GM19238 (cell line): ENCODE results near the gene NKAIN4.
"Not testable (repeated sequence)": the region's sequence is repeated elsewhere in the genome, so short reads cannot be mapped to it uniquely, and the experiment has no call there.

Experiments
- DNase-seq: peaks from one replicate; pipeline ENCODE4 v3.0.0; 2011; ENCODE audit warnings: low spot score; ENCODE audit not compliant: insufficient read length

The NKAIN4 gene

GRCh38 chr20:63238514-63239125 is 15.6 kb downstream of the NKAIN4 start:
- no peak for DNase-seq

DNA sequence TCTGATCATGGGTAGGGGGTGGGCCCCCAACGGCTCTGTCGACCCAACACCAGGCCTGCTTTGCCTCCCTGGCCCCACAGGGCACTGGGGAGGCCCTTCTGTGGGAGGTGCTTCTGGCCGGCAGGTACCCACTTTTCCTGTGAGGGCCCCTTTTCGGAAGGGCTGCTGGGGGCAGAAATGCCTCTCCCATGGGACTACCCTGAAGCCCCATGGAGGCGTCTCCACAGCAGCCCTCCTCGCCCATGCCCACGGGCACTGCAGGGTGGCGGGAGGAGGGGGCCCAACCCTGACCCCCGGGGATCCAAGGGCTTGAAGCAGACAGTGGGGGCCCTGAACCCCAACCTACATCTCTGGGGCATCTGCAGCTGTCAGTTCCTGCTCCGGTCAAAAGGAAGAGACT is 16.2 kb downstream of the NKAIN4 start:
- DNase-seq, result no peak

- DNase-seq, result no peak
Measured at GRCh38 chr20:63236116-63236837, 18.0 kb downstream of the NKAIN4 start.

- no peak for DNase-seq
Measured at GRCh38 chr20:63235399-63235983, 18.8 kb downstream of the NKAIN4 start, which contains the start of gene BIRC7. TSS of gene BIRC7 (plus strand) at chr20:63235905. CDS start at chr20:63236097, 192 bp downstream.

- DNase-seq, result no peak
Measured at GRCh38 chr20:63234693-63235398, 19.4 kb downstream of the NKAIN4 start.

- DNase-seq, result no peak
Measured at GRCh38 chr20:63233924-63234323, 20.3 kb downstream of the NKAIN4 start.

GRCh38 chr20:63233061-63233344 is 21.3 kb downstream of the NKAIN4 start:
- no peak for DNase-seq

- DNase-seq, result no peak
Measured at GRCh38 chr20:63232235-63233060, 21.8 kb downstream of the NKAIN4 start.

DNA sequence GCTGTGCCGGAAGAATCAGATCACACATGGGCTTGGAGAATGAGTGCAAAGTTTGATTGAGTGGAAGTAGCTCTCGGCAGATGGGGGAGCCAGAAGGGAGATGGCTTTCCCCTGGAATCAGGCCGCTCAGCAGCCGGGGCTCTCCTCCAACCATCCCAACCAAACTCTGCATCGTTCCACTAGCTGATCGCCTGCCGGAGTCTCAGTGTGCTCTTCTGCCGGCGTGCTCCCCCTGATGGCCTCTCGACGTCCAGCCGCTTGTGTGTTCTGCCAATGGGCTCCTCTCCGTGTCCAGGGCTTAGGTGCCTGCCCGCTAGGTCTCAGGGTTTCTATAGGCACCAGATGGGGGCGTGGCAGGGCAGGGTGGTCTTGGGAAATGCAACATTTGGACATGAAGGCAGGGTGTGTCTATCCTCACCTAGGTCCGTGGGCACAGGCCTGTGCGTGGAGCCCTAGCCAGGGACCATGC is 23.4 kb downstream of the NKAIN4 start:
- no peak for DNase-seq

DNA sequence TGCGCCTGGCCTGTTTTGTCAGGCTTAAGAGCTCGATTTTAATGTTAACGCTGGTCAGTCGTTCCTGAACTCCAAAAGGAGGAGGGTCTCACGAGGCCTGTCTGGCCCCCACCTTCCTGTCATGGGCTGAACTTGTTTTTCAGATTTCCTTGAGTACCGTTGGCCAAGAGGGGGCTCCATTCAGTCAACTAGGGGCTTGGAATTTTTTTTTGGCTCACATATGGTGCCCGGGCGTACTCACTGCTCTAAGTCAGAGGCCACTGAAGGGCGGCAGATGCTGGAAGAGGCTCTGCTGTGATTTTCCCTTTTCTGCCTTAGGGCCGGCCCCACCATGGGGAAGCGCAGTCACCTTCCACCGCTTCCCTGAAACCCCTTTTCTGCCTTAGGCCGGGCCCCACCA is 25.5 kb downstream of the NKAIN4 start:
- no peak for DNase-seq

- no peak for DNase-seq
Measured at GRCh38 chr20:63227260-63227659, 27.0 kb downstream of the NKAIN4 start.

- DNase-seq, result no peak
Measured at GRCh38 chr20:63226042-63226943, 28.0 kb downstream of the NKAIN4 start.

- DNase-seq, result no peak
Measured at GRCh38 chr20:63225082-63225454, 29.2 kb downstream of the NKAIN4 start.

GRCh38 chr20:63224412-63225081 is 29.7 kb downstream of the NKAIN4 start:
- no peak for DNase-seq

DNA sequence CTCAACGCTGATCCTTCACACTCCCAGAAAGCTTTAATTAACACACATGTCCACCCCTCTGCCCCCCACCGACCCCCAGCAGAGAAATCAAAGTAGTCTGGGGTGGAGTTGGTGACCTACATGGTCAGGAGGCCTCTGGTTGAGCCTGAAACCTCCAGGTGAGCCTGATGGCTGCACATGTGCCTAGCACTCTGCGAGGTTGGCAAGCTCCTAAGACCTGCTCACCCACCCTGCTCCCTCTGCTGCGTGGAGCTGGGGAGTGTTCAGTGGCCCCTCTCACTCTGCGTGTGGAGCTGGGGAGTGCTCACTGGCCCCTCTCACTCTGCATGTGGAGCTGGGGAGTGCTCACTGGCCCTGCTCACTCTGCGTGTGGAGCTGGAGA is 30.4 kb downstream of the NKAIN4 start:
- DNase-seq, result no peak

DNA sequence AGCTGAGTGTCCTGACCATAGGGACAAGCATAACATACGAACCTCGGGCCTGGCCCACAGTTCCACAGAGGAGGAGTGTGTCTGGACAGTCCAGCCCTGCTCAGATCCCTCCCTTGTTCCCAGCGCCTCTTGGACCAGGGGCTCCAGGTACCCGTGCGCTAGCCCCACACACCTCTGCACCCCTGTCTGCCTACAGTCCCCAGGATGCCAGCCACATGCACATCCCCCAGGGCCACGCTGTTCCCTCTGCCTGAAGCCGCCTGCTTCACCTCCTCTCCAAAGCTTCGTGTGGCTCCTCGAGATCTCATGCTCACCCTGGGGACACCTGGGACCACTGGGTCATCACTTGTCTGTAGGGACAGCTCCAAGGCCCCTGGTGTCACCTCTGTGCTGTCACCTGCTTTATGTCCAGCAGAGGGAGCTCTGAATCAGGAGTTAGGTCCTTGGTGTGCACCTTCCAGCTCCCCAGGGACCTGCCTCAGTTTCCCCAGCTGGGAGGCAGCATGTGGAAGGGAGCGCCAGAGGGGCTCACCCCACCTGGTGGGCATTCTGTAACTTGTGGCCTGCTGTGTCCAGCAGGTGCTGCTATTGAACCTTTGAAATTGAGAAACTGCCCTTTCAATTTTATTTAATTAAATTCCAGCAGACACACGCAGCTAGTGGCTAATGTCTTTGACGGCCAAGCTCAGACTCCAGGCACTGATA is 31.0 kb downstream of the NKAIN4 start:
- peak; percentile 46 for DNase-seq

- DNase-seq, result no peak
Measured at GRCh38 chr20:63222541-63222940, 31.7 kb downstream of the NKAIN4 start.

DNA sequence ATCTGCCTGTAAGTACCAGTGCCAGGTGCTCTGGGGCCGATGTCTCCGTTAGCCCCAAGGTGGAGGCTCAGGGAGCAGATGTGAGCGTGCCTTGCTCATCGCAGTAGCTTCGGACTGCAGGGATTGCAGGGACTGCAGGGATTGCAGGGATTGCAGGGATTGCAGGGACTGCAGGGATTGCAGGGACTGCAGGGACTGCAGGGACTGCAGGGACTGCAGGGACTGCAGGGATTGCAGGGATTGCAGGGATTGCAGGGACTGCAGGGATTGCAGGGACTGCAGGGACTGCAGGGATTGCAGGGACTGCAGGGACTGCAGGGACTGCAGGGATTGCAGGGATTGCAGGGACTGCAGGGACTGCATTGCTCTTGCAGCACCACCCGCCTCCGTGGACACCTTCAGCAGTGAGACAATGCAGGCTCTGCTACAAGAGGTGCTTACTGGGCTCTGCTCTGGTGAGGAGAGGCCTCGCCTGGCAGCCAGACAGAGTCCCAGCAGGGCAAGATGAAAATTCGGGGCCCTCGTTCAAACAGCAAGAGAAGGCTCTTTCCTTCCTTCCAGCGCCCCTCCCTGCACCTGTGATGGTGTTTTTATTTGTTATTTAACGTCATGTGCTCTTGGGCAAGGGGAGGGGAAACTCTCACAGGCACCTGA is 32.7 kb downstream of the NKAIN4 start:
- not testable (repeated sequence) for DNase-seq
